Cardiac muscle cell (in vitro differentiated cells and primary cell): ENCODE data around the gene TJAP1. TPM values are rescaled to one million over a fixed set of nuclear protein-coding genes. Genes with fewer than 3 reads are reported as not detected.
"Not testable (repeated sequence)": the region's sequence is repeated elsewhere in the genome, so short reads cannot be mapped to it uniquely, and the experiment has no call there.

ENCODE experiments used
- DNase-seq, 2 donors: peaks; one replicate each; pipeline versions ENCODE4 v3.0.0 to v3.0.0-alpha.2; 2010 to 2017; ENCODE audit warnings: low read depth in 1 of 2, low spot score in 1 of 2
- H3K27ac ChIP-seq: fragments of 200-600 bp; sonication (generic); 2 replicates; pipeline ENCODE4 v1.5.1; 2016
- H3K27me3 ChIP-seq: fragments of 200-600 bp; sonication (generic); 2 replicates; pipeline ENCODE4 v1.6.0; 2016; ENCODE audit warnings: control low read depth
- H3K36me3 ChIP-seq: fragments of 200-600 bp; sonication (generic); 2 replicates; pipeline ENCODE4 v1.5.1; 2016; ENCODE audit warnings: control low read depth
- H3K4me1 ChIP-seq: fragments of 200-600 bp; sonication (generic); 2 replicates; pipeline ENCODE4 v1.8.1; 2017; ENCODE audit warnings: low read depth, mild to moderate bottlenecking, mixed run types
- H3K4me3 ChIP-seq: fragments of 200-600 bp; sonication (generic); 2 replicates; pipeline ENCODE4 v1.5.1; 2016; ENCODE audit warnings: mild to moderate bottlenecking
- H3K9me3 ChIP-seq: fragments of 200-600 bp; sonication (generic); 2 replicates; pipeline ENCODE4 v1.5.1; 2017; ENCODE audit warnings: low read depth, mild to moderate bottlenecking, control low read depth
- CTCF ChIP-seq: IDR thresholded peaks from 2 replicates; pipeline ENCODE4 v1.5.1; 2012; ENCODE audit warnings: low read depth, mild to moderate bottlenecking, low read length
- polyA plus RNA-seq: library from polyadenylated mRNA; unstranded; fragments of >200 nt; fragmentation: Nextera tagmentation; extraction: Ambion mirVana; gene quantifications from 2 replicates; pipeline ENCODE4 v1.2.1, GENCODE V29; 2016
- total RNA-seq: library from RNA; depleted of rRNA; stranded (reverse); fragments of >200 nt; gene quantifications from 2 replicates; pipeline ENCODE4 v1.2.3, GENCODE V29; 2016

TJAP1 gene
- total and polyA plus RNA-seq, 2 experiments from 2014 or later, result 25.8 to 31.2 TPM

- Histone ChIP-seq H3K27me3 (no peaks in the 10 kb centered on the region), H3K27ac (no peak overlapping the region), H3K36me3 (peaks cover 78% of the 10 kb centered on the region), H3K9me3 (no peaks in the 10 kb centered on the region), H3K4me3 (no peak overlapping the region), H3K4me1 (no peaks in the 10 kb centered on the region)
- no peak for DNase-seq
- TF ChIP-seq CTCF, result no peak
These were observed 45.9 kb downstream of the TJAP1 start for GRCh38 chr6:43523284-43523683.

- Histone ChIP-seq H3K4me3 (no peak overlapping the region), H3K4me1 (no peaks in the 10 kb centered on the region), H3K27ac (no peak overlapping the region), H3K27me3 (no peaks in the 10 kb centered on the region), H3K9me3 (no peaks in the 10 kb centered on the region), H3K36me3 (peaks cover 82% of the 10 kb centered on the region)
- DNase-seq, result no peak
- no peak for TF ChIP-seq CTCF
These were observed 47.2 kb downstream of the TJAP1 start for GRCh38 chr6:43524483-43524961.

GRCh38 chr6:43532201-43532600 lies 54.8 kb downstream of the TJAP1 start:
- H3K4me1 ChIP-seq, result no peaks in the 10 kb centered on the region
- no peak for TF ChIP-seq CTCF
- no peak overlapping the region for H3K4me3 ChIP-seq
- no peak for DNase-seq
- H3K9me3 ChIP-seq, result no peaks in the 10 kb centered on the region
- peaks cover 35% of the 10 kb centered on the region for H3K36me3 ChIP-seq
- H3K27ac ChIP-seq, result no peak overlapping the region
- no peaks in the 10 kb centered on the region for H3K27me3 ChIP-seq

- H3K27me3 ChIP-seq, H3K27ac ChIP-seq, H3K9me3 ChIP-seq, H3K4me3 ChIP-seq, H3K4me1 ChIP-seq, DNase-seq: not testable (repeated sequence)
- H3K36me3 ChIP-seq, result peaks cover 24% of the 10 kb centered on the region
These were observed 61.6 kb downstream of the TJAP1 start for GRCh38 chr6:43538986-43539385.

- H3K27me3 ChIP-seq, H3K4me1 ChIP-seq, H3K4me3 ChIP-seq, H3K27ac ChIP-seq, DNase-seq, H3K9me3 ChIP-seq: not testable (repeated sequence)
- peaks cover 26% of the 10 kb centered on the region for H3K36me3 ChIP-seq
These were observed 62.0 kb downstream of the TJAP1 start for GRCh38 chr6:43539409-43539808.

- Histone ChIP-seq H3K4me3 (no peak overlapping the region), H3K9me3 (no peaks in the 10 kb centered on the region), H3K27me3 (no peaks in the 10 kb centered on the region), H3K27ac (no peak overlapping the region), H3K36me3 (peaks cover 33% of the 10 kb centered on the region), H3K4me1 (no peaks in the 10 kb centered on the region)
- no peak for DNase-seq
- TF ChIP-seq CTCF, result no peak
These were observed 63.1 kb downstream of the TJAP1 start for GRCh38 chr6:43540507-43540906.
